Fibroblast of pulmonary artery (primary cell): ENCODE results near the gene DDX20.

ENCODE experiments used
- DNase-seq: peaks from one replicate; pipeline ENCODE4 v3.0.0-alpha.2; 2010; ENCODE audit warnings: low read depth
- H3K4me3 ChIP-seq: replicated peaks from 2 replicates; pipeline ENCODE4 v1.5.1; 2011; ENCODE audit warnings: low read depth, mild to moderate bottlenecking, control low read depth, low read length, moderate library complexity
- TF ChIP-seq, protein P1 (sequence below): IDR thresholded peaks from 2 replicates; pipeline ENCODE4 v1.5.1; 2011; ENCODE audit warnings: mild to moderate bottlenecking, control low read depth, low read length, inconsistent platforms; ENCODE audit errors: missing control alignments

The DDX20 gene

DNA sequence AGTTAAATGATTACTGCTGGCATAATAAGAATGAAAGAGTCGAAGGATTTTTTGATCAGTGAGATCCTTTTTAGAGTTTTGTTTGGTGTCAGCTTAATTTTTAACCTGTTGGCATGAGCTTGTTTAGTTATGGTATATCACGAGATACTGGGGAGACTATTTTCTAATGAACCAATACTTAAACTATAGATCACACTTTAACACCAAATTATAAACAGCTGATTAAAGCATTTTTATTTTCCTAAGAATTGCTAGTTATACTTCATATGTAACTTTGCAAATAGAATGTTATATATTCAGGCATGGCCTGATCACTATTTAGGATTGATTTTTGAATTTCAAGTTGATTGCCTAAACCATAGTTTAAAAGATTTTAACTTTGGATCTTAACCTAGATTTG is 6.0 kb downstream of the DDX20 start:
- no peak for DNase-seq
- TF ChIP-seq, protein P1, sequence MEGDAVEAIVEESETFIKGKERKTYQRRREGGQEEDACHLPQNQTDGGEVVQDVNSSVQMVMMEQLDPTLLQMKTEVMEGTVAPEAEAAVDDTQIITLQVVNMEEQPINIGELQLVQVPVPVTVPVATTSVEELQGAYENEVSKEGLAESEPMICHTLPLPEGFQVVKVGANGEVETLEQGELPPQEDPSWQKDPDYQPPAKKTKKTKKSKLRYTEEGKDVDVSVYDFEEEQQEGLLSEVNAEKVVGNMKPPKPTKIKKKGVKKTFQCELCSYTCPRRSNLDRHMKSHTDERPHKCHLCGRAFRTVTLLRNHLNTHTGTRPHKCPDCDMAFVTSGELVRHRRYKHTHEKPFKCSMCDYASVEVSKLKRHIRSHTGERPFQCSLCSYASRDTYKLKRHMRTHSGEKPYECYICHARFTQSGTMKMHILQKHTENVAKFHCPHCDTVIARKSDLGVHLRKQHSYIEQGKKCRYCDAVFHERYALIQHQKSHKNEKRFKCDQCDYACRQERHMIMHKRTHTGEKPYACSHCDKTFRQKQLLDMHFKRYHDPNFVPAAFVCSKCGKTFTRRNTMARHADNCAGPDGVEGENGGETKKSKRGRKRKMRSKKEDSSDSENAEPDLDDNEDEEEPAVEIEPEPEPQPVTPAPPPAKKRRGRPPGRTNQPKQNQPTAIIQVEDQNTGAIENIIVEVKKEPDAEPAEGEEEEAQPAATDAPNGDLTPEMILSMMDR: no peak
- H3K4me3 ChIP-seq: no peak overlapping the region

DNA sequence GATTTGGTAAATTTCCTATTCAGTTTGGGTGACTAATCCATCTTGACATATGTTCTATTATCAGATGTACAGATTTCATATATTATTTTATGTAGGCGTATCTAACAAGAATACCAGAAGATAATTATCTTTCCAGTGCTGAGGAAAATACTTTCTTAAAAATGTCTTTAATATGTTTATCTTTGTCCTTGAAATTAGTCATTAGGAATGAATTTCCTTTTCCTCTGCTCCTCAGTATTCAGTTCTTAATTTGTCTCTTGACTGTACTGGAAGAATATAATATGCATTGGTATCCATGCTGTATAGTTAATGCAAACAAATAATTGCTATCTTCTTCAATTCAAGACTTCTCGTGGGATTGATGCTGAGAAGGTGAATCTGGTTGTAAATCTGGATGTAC is 6.6 kb downstream of the DDX20 start:
- TF ChIP-seq, protein P1: no peak
- no peak overlapping the region for H3K4me3 ChIP-seq
- DNase-seq: no peak

DNA sequence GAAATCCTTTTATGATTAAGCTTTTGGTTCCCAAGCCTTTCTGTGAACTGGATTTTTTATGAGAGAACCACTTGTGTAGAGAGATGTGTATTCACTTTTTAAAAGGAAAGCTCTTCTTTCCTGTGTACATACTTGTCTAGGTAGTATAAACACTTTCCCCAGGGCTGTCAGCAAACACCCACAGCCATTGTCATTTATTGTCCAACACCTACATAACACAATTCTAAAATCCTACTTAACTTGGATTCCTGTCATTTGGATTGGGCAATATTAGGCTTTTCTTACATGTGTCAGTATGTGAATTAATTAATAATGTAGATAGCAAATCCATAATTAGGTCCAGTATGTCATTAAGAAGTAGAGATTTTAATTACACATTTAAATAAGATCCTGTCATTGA is 12.3 kb downstream of the DDX20 start:
- no peak for DNase-seq
- H3K4me3 ChIP-seq: no peak overlapping the region
- TF ChIP-seq, protein P1: no peak

DNA sequence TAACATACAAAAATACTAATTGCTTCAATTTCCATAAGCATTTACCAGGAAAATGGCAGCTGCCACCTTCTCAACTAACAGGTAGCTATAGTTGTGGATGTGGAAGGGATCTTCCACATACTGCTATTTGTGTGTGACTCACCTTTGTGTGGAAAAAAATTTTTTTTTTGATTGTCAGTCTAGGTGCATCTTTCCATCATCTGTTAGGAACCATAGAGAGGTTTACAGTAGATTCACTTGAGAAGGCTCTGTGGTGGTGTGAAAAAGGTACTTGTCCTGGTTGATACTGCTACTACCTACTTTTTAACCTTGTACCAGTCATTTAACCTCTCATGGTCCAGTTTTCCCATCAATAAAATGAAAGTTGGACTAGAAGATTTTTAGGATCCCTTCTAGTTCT is 12.9 kb downstream of the DDX20 start:
- DNase-seq: no peak
- H3K4me3 ChIP-seq: no peak overlapping the region
- TF ChIP-seq, protein P1: no peak

- no peak overlapping the region for H3K4me3 ChIP-seq
- peak; percentile 86 for DNase-seq
- TF ChIP-seq, protein P1: peak; percentile 83
These were observed 13.9 kb downstream of the DDX20 start for GRCh38 chr1:111769517-111770146.

DNA sequence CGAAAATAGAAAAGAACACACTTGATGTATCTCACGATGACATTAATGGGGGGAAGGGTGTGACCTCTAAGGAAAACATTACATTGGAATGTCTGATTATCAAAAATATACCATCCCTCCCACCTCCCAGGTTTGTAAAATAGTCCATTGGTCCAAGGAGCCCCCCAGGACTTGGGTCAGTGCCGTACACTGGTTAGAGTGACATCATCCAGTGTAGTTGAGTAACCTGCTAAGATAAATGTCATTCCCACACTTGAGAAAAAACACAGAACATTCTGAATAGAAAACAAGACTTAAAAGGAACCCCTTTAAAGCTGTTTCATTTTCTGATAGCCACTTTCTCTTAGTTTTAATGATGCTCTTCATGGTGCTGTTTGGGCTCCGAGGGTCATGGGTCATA is 15.2 kb downstream of the DDX20 start:
- DNase-seq: peak; percentile 35
- H3K4me3 ChIP-seq: no peak overlapping the region
- TF ChIP-seq, protein P1: no peak

DNA sequence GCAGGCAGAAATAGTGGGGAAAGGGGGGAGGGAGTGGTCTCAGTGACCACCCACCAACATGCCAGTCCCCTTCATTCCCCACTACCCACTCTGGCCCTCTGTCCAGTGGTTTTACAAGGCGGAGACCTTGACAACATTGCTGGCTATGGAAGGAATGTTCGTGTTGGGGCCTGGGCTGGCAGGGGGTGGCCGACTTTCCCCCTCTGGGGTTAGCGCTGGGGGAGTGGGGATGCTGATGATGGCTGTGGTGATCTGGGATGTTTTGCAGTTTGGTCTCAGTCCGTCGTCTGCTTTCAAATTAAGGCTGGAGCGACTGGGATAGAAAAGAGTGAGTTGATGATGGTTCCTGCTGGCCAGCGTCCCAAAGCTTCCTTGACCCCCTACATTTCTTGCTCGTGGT is 20.3 kb downstream of the DDX20 start:
- no peak for DNase-seq
- TF ChIP-seq, protein P1: no peak
- H3K4me3 ChIP-seq: no peak overlapping the region
